CD8-positive, alpha-beta memory T cell (primary cell): ENCODE data around the gene PARG. TPM values are rescaled to one million over a fixed set of nuclear protein-coding genes. Genes with fewer than 3 reads are reported as not detected.
A peak's percentile ranks its signal among the peaks of the same experiment; 100 is the strongest.
"Not testable (repeated sequence)": the region's sequence is repeated elsewhere in the genome, so short reads cannot be mapped to it uniquely, and the experiment has no call there.

Source experiments
- CTCF ChIA-PET: fragments of 350-600 bp; sonication (Branson Sonifier 250); formaldehyde crosslinking; loops from one replicate; lab custom pipeline; 2021; ENCODE audit warnings: antibody characterized with exemption; lab: Charles Lee
- POLR2A ChIA-PET: fragments of 350-600 bp; sonication (Branson Sonifier 250); formaldehyde crosslinking; loops from one replicate; lab custom pipeline; 2021; ENCODE audit warnings: antibody characterized with exemption; lab: Charles Lee
- DNase-seq, 5 donors: peaks; one replicate each; pipeline versions ENCODE4 v3.0.0 to v3.0.0-alpha.2; 2020 to 2022; ENCODE audit warnings: mixed read lengths in 1 of 5
- H3K27ac ChIP-seq: one replicate; pipeline ENCODE4 v1.7.0; 2013; ENCODE audit warnings: low read depth, mild to moderate bottlenecking, low read length, moderate library complexity
- H3K27me3 ChIP-seq: 2 replicates; pipeline ENCODE4 v1.7.0; 2013; ENCODE audit warnings: low read length, mild to moderate bottlenecking; ENCODE audit not compliant: insufficient read depth, poor library complexity, severe bottlenecking
- H3K36me3 ChIP-seq: 2 replicates; pipeline ENCODE4 v1.7.0; 2013; ENCODE audit warnings: mild to moderate bottlenecking, low read length, moderate library complexity; ENCODE audit not compliant: insufficient read depth
- H3K4me1 ChIP-seq: 2 replicates; pipeline ENCODE4 v1.7.0; 2013; ENCODE audit warnings: mild to moderate bottlenecking, low read length, moderate library complexity; ENCODE audit not compliant: insufficient read depth
- H3K4me3 ChIP-seq: 2 replicates; pipeline ENCODE4 v1.7.0; 2013; ENCODE audit warnings: mild to moderate bottlenecking, low read length
- H3K9me3 ChIP-seq: 2 replicates; pipeline ENCODE4 v1.7.0; 2013; ENCODE audit warnings: mild to moderate bottlenecking, low read length
- H3K27ac Mint-ChIP-seq, 8 donors: one replicate each; pipeline ENCODE4 v1.8.0; 2020 to 2021; ENCODE audit warnings: mixed read lengths in 8 of 8, mild to moderate bottlenecking in 6 of 8, inconsistent platforms in 3 of 8, moderate library complexity in 3 of 8
- H3K27me3 Mint-ChIP-seq, 2 donors: one replicate each; pipeline ENCODE4 v1.8.0; 2020 to 2021; ENCODE audit warnings: mixed read lengths in 2 of 2, mild to moderate bottlenecking in 1 of 2, moderate library complexity in 1 of 2
- H3K36me3 Mint-ChIP-seq, 3 donors: one replicate each; pipeline ENCODE4 v1.8.0; 2020 to 2021; ENCODE audit warnings: mixed read lengths in 3 of 3, inconsistent platforms in 1 of 3, mild to moderate bottlenecking in 1 of 3
- H3K4me1 Mint-ChIP-seq, 3 donors: one replicate each; pipeline ENCODE4 v1.8.0; 2020 to 2021; ENCODE audit warnings: mixed read lengths in 3 of 3, inconsistent platforms in 1 of 3, mild to moderate bottlenecking in 1 of 3
- H3K4me3 Mint-ChIP-seq, 7 donors: one replicate each; pipeline ENCODE4 v1.8.0; 2020 to 2021; ENCODE audit warnings: mixed read lengths in 7 of 7, mild to moderate bottlenecking in 6 of 7, moderate library complexity in 4 of 7, inconsistent platforms in 2 of 7
- H3K9me3 Mint-ChIP-seq, 5 donors: one replicate each; pipeline ENCODE4 v1.8.0; 2020 to 2022; ENCODE audit warnings: mixed read lengths in 5 of 5, mild to moderate bottlenecking in 3 of 5, moderate library complexity in 2 of 5, inconsistent platforms in 1 of 5
- polyA plus RNA-seq: library from polyadenylated mRNA; unstranded; fragments of 300-500 nt; fragmentation: Illumina TruSeq; gene quantifications from one replicate; pipeline ENCODE4 v1.2.3, GENCODE V29; 2021
- total RNA-seq, 2 experiments: library from RNA; stranded (reverse); gene quantifications; one replicate each; pipeline ENCODE4 v1.2.3, GENCODE V29; 2021

Gene PARG
- total and polyA plus RNA-seq, 3 experiments from 2014 or later: 17.3 to 37.7 (median 35.2) TPM

DNA sequence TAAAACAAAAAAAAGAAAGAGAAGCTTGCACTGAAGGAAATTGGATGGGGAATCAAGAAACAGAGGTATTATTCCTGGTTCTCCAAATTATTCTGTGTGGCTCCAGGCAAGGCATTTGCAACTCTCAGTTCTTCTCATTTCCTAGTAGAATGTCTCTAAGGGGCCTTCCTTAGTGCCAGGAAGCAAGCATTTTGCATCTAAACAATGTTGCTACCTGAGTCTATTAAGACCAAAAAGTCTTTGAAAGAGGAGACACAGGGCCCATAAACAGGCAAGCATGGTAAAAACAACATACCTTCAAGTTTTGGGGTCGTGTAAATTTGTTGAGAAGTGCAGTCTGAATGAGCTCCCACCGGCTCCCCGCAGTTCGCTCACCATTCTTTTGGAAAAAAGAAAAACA lies 19.8 kb downstream of the PARG start:
- H3K4me1 Mint-ChIP-seq, H3K4me1 ChIP-seq, H3K27me3 Mint-ChIP-seq, H3K27me3 ChIP-seq, H3K4me3 ChIP-seq, POLR2A ChIA-PET, H3K27ac ChIP-seq, H3K36me3 ChIP-seq, H3K9me3 ChIP-seq, H3K27ac Mint-ChIP-seq, H3K9me3 Mint-ChIP-seq, H3K4me3 Mint-ChIP-seq, CTCF ChIA-PET, DNase-seq: not testable (repeated sequence)
- H3K36me3 Mint-ChIP-seq: peaks cover 0 to 37% (median 6%) of the 10 kb centered on the region in 3 donors

GRCh38 chr10:49917927-49918326 lies 23.9 kb downstream of the PARG start:
- Mint-ChIP-seq H3K36me3 (peaks cover 0 to 40% (median 8%) of the 10 kb centered on the region in 3 donors), H3K27ac (peak overlapping the region in 1 of 8 donors; percentile 48)
- H3K27ac ChIP-seq, H3K4me1 ChIP-seq, DNase-seq, POLR2A ChIA-PET, H3K27me3 Mint-ChIP-seq, H3K9me3 ChIP-seq, H3K4me1 Mint-ChIP-seq, CTCF ChIA-PET, H3K9me3 Mint-ChIP-seq, H3K27me3 ChIP-seq, H3K4me3 ChIP-seq, H3K36me3 ChIP-seq, H3K4me3 Mint-ChIP-seq: not testable (repeated sequence)

DNA sequence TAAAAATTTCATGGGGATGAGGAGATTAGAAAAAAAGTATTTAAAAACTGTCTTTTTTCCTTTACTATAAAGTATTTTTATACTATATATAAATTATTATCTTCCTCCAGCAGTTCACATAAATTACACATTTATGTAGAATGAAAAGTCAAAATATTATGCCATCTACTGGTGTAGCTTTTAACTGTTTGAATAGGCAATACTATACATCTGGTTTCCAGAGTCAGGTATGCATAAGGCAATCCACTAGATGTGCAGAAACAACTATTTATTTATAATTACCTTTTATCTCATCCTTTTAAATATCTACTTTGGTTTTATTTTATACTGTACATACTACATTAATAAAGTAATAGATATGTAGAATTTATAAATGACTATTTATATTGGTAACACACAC lies 25.4 kb downstream of the PARG start:
- H3K4me1 Mint-ChIP-seq, H3K27ac Mint-ChIP-seq, H3K36me3 ChIP-seq, POLR2A ChIA-PET, H3K4me3 Mint-ChIP-seq, H3K27me3 Mint-ChIP-seq, CTCF ChIA-PET, DNase-seq, H3K4me3 ChIP-seq, H3K27me3 ChIP-seq, H3K27ac ChIP-seq, H3K9me3 ChIP-seq, H3K4me1 ChIP-seq, H3K9me3 Mint-ChIP-seq: not testable (repeated sequence)
- peaks cover 0 to 33% (median 9%) of the 10 kb centered on the region in 3 donors for H3K36me3 Mint-ChIP-seq

GRCh38 chr10:49910295-49910694 lies 31.5 kb downstream of the PARG start:
- H3K27ac ChIP-seq, H3K4me1 ChIP-seq, H3K27ac Mint-ChIP-seq, H3K4me3 Mint-ChIP-seq, H3K9me3 ChIP-seq, H3K4me3 ChIP-seq, H3K9me3 Mint-ChIP-seq, H3K36me3 ChIP-seq, H3K27me3 Mint-ChIP-seq, H3K27me3 ChIP-seq, DNase-seq, POLR2A ChIA-PET, H3K4me1 Mint-ChIP-seq, CTCF ChIA-PET: not testable (repeated sequence)
- peaks cover 0 to 26% (median 3%) of the 10 kb centered on the region in 3 donors for H3K36me3 Mint-ChIP-seq

GRCh38 chr10:49908290-49909080 lies 33.3 kb downstream of the PARG start:
- H3K9me3 ChIP-seq, H3K36me3 ChIP-seq, H3K9me3 Mint-ChIP-seq, H3K4me3 Mint-ChIP-seq, H3K27ac ChIP-seq, POLR2A ChIA-PET, H3K27me3 ChIP-seq, H3K27ac Mint-ChIP-seq, H3K4me1 Mint-ChIP-seq, H3K27me3 Mint-ChIP-seq, H3K4me3 ChIP-seq, DNase-seq, CTCF ChIA-PET, H3K4me1 ChIP-seq: not testable (repeated sequence)
- peaks cover 4 to 23% (median 6%) of the 10 kb centered on the region in 3 donors for H3K36me3 Mint-ChIP-seq

GRCh38 chr10:49903829-49904228 lies 38.0 kb downstream of the PARG start:
- CTCF ChIA-PET, H3K36me3 ChIP-seq, H3K27ac ChIP-seq, H3K4me1 ChIP-seq, POLR2A ChIA-PET, H3K9me3 ChIP-seq, H3K4me3 ChIP-seq, H3K4me1 Mint-ChIP-seq, DNase-seq, H3K27me3 Mint-ChIP-seq, H3K27me3 ChIP-seq, H3K27ac Mint-ChIP-seq, H3K4me3 Mint-ChIP-seq, H3K9me3 Mint-ChIP-seq: not testable (repeated sequence)
- H3K36me3 Mint-ChIP-seq: peaks cover 4 to 26% (median 6%) of the 10 kb centered on the region in 3 donors

GRCh38 chr10:49900406-49900805 lies 41.4 kb downstream of the PARG start:
- H3K27me3 ChIP-seq, POLR2A ChIA-PET: not testable (repeated sequence)

DNA sequence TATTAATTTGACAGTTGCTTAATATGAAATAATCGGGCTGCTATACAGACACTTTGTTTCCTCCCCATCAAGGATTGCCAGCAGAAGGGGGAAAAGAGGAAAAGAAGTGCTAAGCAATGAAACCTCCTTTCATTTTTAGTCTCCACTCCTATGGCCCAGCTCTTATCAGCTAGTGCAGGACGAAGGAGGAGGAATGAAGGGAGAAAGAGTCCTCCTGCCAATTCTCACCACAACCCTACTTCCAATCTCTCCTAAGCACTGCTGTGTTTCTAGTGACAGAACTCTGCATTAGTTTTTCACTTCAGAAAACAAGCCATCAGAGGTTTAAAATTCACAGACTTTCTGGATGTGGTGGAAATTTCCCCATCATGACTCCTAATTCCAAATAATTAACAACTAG lies 41.8 kb downstream of the PARG start:
- H3K27me3 ChIP-seq, POLR2A ChIA-PET, H3K4me1 ChIP-seq, H3K27me3 Mint-ChIP-seq, H3K4me1 Mint-ChIP-seq, H3K4me3 ChIP-seq, H3K9me3 ChIP-seq, H3K27ac Mint-ChIP-seq, H3K36me3 ChIP-seq, DNase-seq, H3K4me3 Mint-ChIP-seq, H3K27ac ChIP-seq, H3K9me3 Mint-ChIP-seq, CTCF ChIA-PET: not testable (repeated sequence)
- peaks cover 8 to 25% (median 13%) of the 10 kb centered on the region in 3 donors for H3K36me3 Mint-ChIP-seq

More at GRCh38 chr10:49900406-49900805, 41.4 kb downstream of the PARG start:
- H3K27ac ChIP-seq, H3K4me1 Mint-ChIP-seq, H3K36me3 ChIP-seq, H3K27me3 Mint-ChIP-seq, CTCF ChIA-PET, DNase-seq, H3K4me3 ChIP-seq, H3K9me3 ChIP-seq, H3K27ac Mint-ChIP-seq, H3K9me3 Mint-ChIP-seq, H3K4me1 ChIP-seq, H3K4me3 Mint-ChIP-seq: not testable (repeated sequence)
- H3K36me3 Mint-ChIP-seq: peaks cover 8 to 27% (median 13%) of the 10 kb centered on the region in 3 donors
